HL-60 (cell line): ENCODE measurements around the gene MORF4L1.

Experiments used
- CTCF ChIP-seq: IDR thresholded peaks from one replicate; pipeline ENCODE4 v1.5.1; 2011; ENCODE audit warnings: low read length, control low read depth, inconsistent platforms; ENCODE audit not compliant: insufficient read depth
- GABPA ChIP-seq: IDR thresholded peaks from 2 replicates; pipeline ENCODE4 v1.6.1; 2012; ENCODE audit warnings: low read depth
- POLR2AphosphoS5 ChIP-seq: IDR thresholded peaks from 2 replicates; pipeline ENCODE4 v1.6.1; 2012; ENCODE audit warnings: low read depth
- REST ChIP-seq: IDR thresholded peaks from 2 replicates; pipeline ENCODE4 v1.6.1; 2012; ENCODE audit warnings: low read depth; ENCODE audit not compliant: insufficient replicate concordance
- SPI1 ChIP-seq: IDR thresholded peaks from 2 replicates; pipeline ENCODE4 v1.6.1; 2012; ENCODE audit warnings: low read depth, mild to moderate bottlenecking, borderline replicate concordance

GRCh38 chr15:78879517-78880241 lies 7.0 kb downstream of the MORF4L1 start:
- TF ChIP-seq CTCF (no peak), POLR2AphosphoS5 (no peak), GABPA (no peak), REST (no peak), SPI1 (no peak)
